Measurements from ENCODE around the gene INTS15.

GRCh38 chr7:6589829-6590644, at the start of gene INTS15:
- TF ChIP-seq CTCF (conservative IDR thresholded peaks at IDR 0.05; ENCODE audit: low read depth, low read length) (0 out of 2 replicates have a peak, but pooled peaks have one; percentile 32), EZH2 (IDR thresholded peaks at IDR 0.05; ENCODE audit: low read length, unreplicated experiment) (no peak), EZH2phosphoT487 (IDR thresholded peaks at IDR 0.05; ENCODE audit: borderline replicate concordance, low read length) (no peak)

All from PC-3 (cell line).